Neural progenitor cell (in vitro differentiated cells): ENCODE results near the gene PKDREJ. TPM values are rescaled to one million over a fixed set of nuclear protein-coding genes. Genes with fewer than 3 reads are reported as not detected.

Experiments used
- DNase-seq: peaks from one replicate; pipeline ENCODE4 v3.0.0-alpha.2; 2016; ENCODE audit warnings: low spot score
- H2AFZ ChIP-seq: fragments of 200-600 bp; sonication (generic); replicated peaks from 2 replicates; pipeline ENCODE4 v1.6.1; 2016; ENCODE audit warnings: antibody characterized with exemption
- H3F3A ChIP-seq: fragments of 200-600 bp; sonication (generic); 2 replicates; pipeline ENCODE4 v1.6.1; 2016; ENCODE audit warnings: antibody characterized with exemption, low read depth
- H3K27ac ChIP-seq: fragments of 200-600 bp; sonication (generic); 2 replicates; pipeline ENCODE4 v1.5.1; 2016; ENCODE audit warnings: mild to moderate bottlenecking
- H3K27me3 ChIP-seq: fragments of 200-600 bp; sonication (generic); 2 replicates; pipeline ENCODE4 v1.6.1; 2016; ENCODE audit warnings: mild to moderate bottlenecking, moderate library complexity
- H3K36me3 ChIP-seq: fragments of 200-600 bp; sonication (generic); 2 replicates; pipeline ENCODE4 v1.5.1; 2016
- H3K4me1 ChIP-seq: fragments of 200-600 bp; sonication (generic); 2 replicates; pipeline ENCODE4 v1.6.1; 2016; ENCODE audit warnings: mixed run types
- H3K4me2 ChIP-seq: fragments of 200-600 bp; sonication (generic); 2 replicates; pipeline ENCODE4 v1.6.1; 2016
- H3K4me3 ChIP-seq: fragments of 200-600 bp; sonication (generic); 2 replicates; pipeline ENCODE4 v1.5.1; 2016
- H3K79me2 ChIP-seq: fragments of 200-600 bp; sonication (generic); 2 replicates; pipeline ENCODE4 v1.6.1; 2016; ENCODE audit warnings: low read depth
- H3K9ac ChIP-seq: fragments of 200-600 bp; sonication (generic); 2 replicates; pipeline ENCODE4 v1.6.1; 2016
- H3K9me3 ChIP-seq: fragments of 200-600 bp; sonication (generic); 2 replicates; pipeline ENCODE4 v1.5.1; 2016; ENCODE audit warnings: low read depth
- H4K20me1 ChIP-seq: fragments of 200-600 bp; sonication (generic); 2 replicates; pipeline ENCODE4 v1.6.1; 2016; ENCODE audit warnings: low read depth
- H3K27ac Mint-ChIP-seq: 3 replicates; pipeline ENCODE4 v1.8.0; 2021; ENCODE audit warnings: mixed read lengths
- H3K27me3 Mint-ChIP-seq: 2 replicates; pipeline ENCODE4 v1.8.0; 2022; ENCODE audit warnings: low read depth, mild to moderate bottlenecking, inconsistent platforms, moderate library complexity, mixed read lengths; ENCODE audit not compliant: insufficient read depth
- H3K36me3 Mint-ChIP-seq: 3 replicates; pipeline ENCODE4 v1.8.0; 2021; ENCODE audit warnings: mixed read lengths
- H3K4me1 Mint-ChIP-seq: 3 replicates; pipeline ENCODE4 v1.8.0; 2021; ENCODE audit warnings: mixed read lengths
- H3K4me3 Mint-ChIP-seq: 3 replicates; pipeline ENCODE4 v1.8.0; 2021; ENCODE audit warnings: mild to moderate bottlenecking, moderate library complexity, mixed read lengths
- H3K9me3 Mint-ChIP-seq: 3 replicates; pipeline ENCODE4 v1.8.0; 2020; ENCODE audit warnings: mixed read lengths
- EZH2 ChIP-seq: fragments of 200-600 bp; sonication (generic); IDR thresholded peaks from 2 replicates; pipeline ENCODE4 v1.6.1; 2017; ENCODE audit warnings: antibody characterized with exemption, mild to moderate bottlenecking, moderate library complexity
- EZH2phosphoT487 ChIP-seq: fragments of 200-600 bp; sonication (generic); IDR thresholded peaks from 2 replicates; pipeline ENCODE4 v1.6.1; 2017; ENCODE audit warnings: antibody characterized with exemption
- total RNA-seq: library from RNA; depleted of rRNA; stranded (reverse); fragments of >200 nt; gene quantifications from 2 replicates; pipeline ENCODE4 v1.2.3, GENCODE V29; 2015; ENCODE audit warnings: low replicate concordance
- TF ChIP-seq, protein P1 (sequence below): fragments of 200-600 bp; sonication (generic); IDR thresholded peaks from 2 replicates; pipeline ENCODE4 v1.5.1; 2017; ENCODE audit warnings: antibody characterized with exemption, mild to moderate bottlenecking

Gene PKDREJ
- total RNA-seq, 1 donor from 2014 or later = not detected

- H3K4me1 Mint-ChIP-seq = peaks cover 8% of the 10 kb centered on the region
- H3K27ac ChIP-seq = no peak overlapping the region
- H3K79me2 ChIP-seq = no peaks in the 10 kb centered on the region
- no peak overlapping the region for H3K4me3 Mint-ChIP-seq
- TF ChIP-seq EZH2 = no peak
- no peak for TF ChIP-seq EZH2phosphoT487
- TF ChIP-seq, protein P1, sequence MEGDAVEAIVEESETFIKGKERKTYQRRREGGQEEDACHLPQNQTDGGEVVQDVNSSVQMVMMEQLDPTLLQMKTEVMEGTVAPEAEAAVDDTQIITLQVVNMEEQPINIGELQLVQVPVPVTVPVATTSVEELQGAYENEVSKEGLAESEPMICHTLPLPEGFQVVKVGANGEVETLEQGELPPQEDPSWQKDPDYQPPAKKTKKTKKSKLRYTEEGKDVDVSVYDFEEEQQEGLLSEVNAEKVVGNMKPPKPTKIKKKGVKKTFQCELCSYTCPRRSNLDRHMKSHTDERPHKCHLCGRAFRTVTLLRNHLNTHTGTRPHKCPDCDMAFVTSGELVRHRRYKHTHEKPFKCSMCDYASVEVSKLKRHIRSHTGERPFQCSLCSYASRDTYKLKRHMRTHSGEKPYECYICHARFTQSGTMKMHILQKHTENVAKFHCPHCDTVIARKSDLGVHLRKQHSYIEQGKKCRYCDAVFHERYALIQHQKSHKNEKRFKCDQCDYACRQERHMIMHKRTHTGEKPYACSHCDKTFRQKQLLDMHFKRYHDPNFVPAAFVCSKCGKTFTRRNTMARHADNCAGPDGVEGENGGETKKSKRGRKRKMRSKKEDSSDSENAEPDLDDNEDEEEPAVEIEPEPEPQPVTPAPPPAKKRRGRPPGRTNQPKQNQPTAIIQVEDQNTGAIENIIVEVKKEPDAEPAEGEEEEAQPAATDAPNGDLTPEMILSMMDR = no peak
- H2AFZ ChIP-seq = no peak overlapping the region
- no peaks in the 10 kb centered on the region for H3K9me3 Mint-ChIP-seq
- no peak for DNase-seq
- peaks cover 2% of the 10 kb centered on the region for H3K27me3 Mint-ChIP-seq
- no peak overlapping the region for H3K4me2 ChIP-seq
- no peaks in the 10 kb centered on the region for H3K27me3 ChIP-seq
- H3K27ac Mint-ChIP-seq = no peak overlapping the region
- no peaks in the 10 kb centered on the region for H3K36me3 ChIP-seq
- H3K36me3 Mint-ChIP-seq = peaks cover 7% of the 10 kb centered on the region
- no peaks in the 10 kb centered on the region for H4K20me1 ChIP-seq
- no peak overlapping the region for H3K4me3 ChIP-seq
- no peaks in the 10 kb centered on the region for H3F3A ChIP-seq
- H3K4me1 ChIP-seq = no peaks in the 10 kb centered on the region
- H3K9ac ChIP-seq = no peak overlapping the region
- no peaks in the 10 kb centered on the region for H3K9me3 ChIP-seq
These were observed 21.6 kb downstream of the PKDREJ start for GRCh38 chr22:46241396-46242007.

DNA sequence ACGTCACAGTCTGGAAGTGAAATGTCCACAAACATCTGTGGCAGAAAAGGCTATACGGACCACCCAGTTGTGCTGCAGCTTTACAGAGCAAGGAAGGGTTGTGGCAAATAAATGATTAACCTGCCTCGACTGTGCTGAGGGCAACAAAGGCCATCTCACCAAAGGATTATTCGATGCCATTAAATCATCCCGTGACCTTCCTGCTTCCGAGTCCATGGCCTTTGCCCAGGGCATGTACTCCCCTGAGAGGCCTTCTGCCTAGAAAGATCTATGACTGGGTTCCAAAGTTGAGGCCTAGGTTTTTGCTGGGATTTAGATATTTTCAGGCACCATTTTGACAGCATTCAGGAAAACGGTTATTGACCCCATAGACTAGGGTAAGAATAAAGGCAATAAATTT, 22.2 kb downstream of the PKDREJ start:
- Histone ChIP-seq H3F3A (no peaks in the 10 kb centered on the region), H3K9me3 (no peaks in the 10 kb centered on the region)
- peaks cover 4% of the 10 kb centered on the region for H3K4me1 Mint-ChIP-seq

GRCh38 chr22:46240506-46240905, 22.6 kb downstream of the PKDREJ start:
- no peaks in the 10 kb centered on the region for H3F3A ChIP-seq
- no peak overlapping the region for H3K9ac ChIP-seq
- H3K27ac Mint-ChIP-seq = no peak overlapping the region
- H3K27me3 ChIP-seq = no peaks in the 10 kb centered on the region
- H3K4me2 ChIP-seq = no peak overlapping the region
- no peaks in the 10 kb centered on the region for H3K4me1 ChIP-seq
- H3K27ac ChIP-seq = no peak overlapping the region
- TF ChIP-seq EZH2phosphoT487 (no peak), EZH2 (no peak)
- TF ChIP-seq, protein P1 = no peak
- no peaks in the 10 kb centered on the region for H3K4me1 Mint-ChIP-seq
- no peaks in the 10 kb centered on the region for H3K9me3 ChIP-seq
- peaks cover 5% of the 10 kb centered on the region for H3K36me3 Mint-ChIP-seq
- peaks cover 2% of the 10 kb centered on the region for H3K27me3 Mint-ChIP-seq
- no peak for DNase-seq
- no peak overlapping the region for H2AFZ ChIP-seq
- H3K4me3 ChIP-seq = no peak overlapping the region
- no peaks in the 10 kb centered on the region for H3K9me3 Mint-ChIP-seq
- no peaks in the 10 kb centered on the region for H3K79me2 ChIP-seq
- no peaks in the 10 kb centered on the region for H4K20me1 ChIP-seq
- no peaks in the 10 kb centered on the region for H3K36me3 ChIP-seq
- H3K4me3 Mint-ChIP-seq = no peak overlapping the region

More for the DNA sequence above, 22.2 kb downstream of the PKDREJ start:
- no peak overlapping the region for H3K4me3 ChIP-seq
- H4K20me1 ChIP-seq = no peaks in the 10 kb centered on the region
- H3K4me2 ChIP-seq = no peak overlapping the region
- no peaks in the 10 kb centered on the region for H3K4me1 ChIP-seq
- no peak overlapping the region for H2AFZ ChIP-seq
- Mint-ChIP-seq H3K36me3 (peaks cover 7% of the 10 kb centered on the region), H3K9me3 (no peaks in the 10 kb centered on the region), H3K4me3 (no peak overlapping the region), H3K27me3 (peaks cover 2% of the 10 kb centered on the region), H3K27ac (no peak overlapping the region)
- H3K27ac ChIP-seq = no peak overlapping the region
- H3K79me2 ChIP-seq = no peaks in the 10 kb centered on the region
- H3K9ac ChIP-seq = no peak overlapping the region
- DNase-seq = no peak
- H3K27me3 ChIP-seq = no peaks in the 10 kb centered on the region
- no peak for TF ChIP-seq EZH2phosphoT487
- TF ChIP-seq EZH2 = no peak
- TF ChIP-seq, protein P1 = no peak
- H3K36me3 ChIP-seq = no peaks in the 10 kb centered on the region
